HEK293 (cell line): ENCODE results near the gene HOXD10.

ENCODE experiments used
- ATF2 ChIP-seq: fragments of 450-650 bp; formaldehyde crosslinking; IDR thresholded peaks from 2 replicates; pipeline ENCODE4 v1.5.1; 2016; ENCODE audit warnings: missing biosample characterization, missing genetic modification characterization, low read depth
- BCL6B ChIP-seq: fragments of 450-650 bp; formaldehyde crosslinking; IDR thresholded peaks from 2 replicates; pipeline ENCODE4 v1.5.1; 2017; ENCODE audit warnings: missing biosample characterization, missing genetic modification characterization
- KLF17 ChIP-seq: fragments of 450-650 bp; formaldehyde crosslinking; IDR thresholded peaks from 2 replicates; pipeline ENCODE4 v1.5.1; 2016; ENCODE audit warnings: missing biosample characterization, missing genetic modification characterization
- MZF1 ChIP-seq: fragments of 450-650 bp; formaldehyde crosslinking; IDR thresholded peaks from 2 replicates; pipeline ENCODE4 v1.5.1; 2017; ENCODE audit warnings: missing biosample characterization, missing genetic modification characterization, borderline replicate concordance
- SCRT2 ChIP-seq: fragments of 450-650 bp; formaldehyde crosslinking; IDR thresholded peaks from 2 replicates; pipeline ENCODE4 v1.5.1; 2016; ENCODE audit warnings: missing biosample characterization, missing genetic modification characterization
- ZBTB6 ChIP-seq: fragments of 450-650 bp; formaldehyde crosslinking; IDR thresholded peaks from 2 replicates; pipeline ENCODE4 v1.5.1; 2017; ENCODE audit warnings: missing biosample characterization, missing genetic modification characterization
- ZBTB7A ChIP-seq: fragments of 450-650 bp; formaldehyde crosslinking; IDR thresholded peaks from 2 replicates; pipeline ENCODE4 v1.5.1; 2016; ENCODE audit warnings: low read depth, missing biosample characterization, missing genetic modification characterization
- ZBTB8A ChIP-seq: fragments of 450-650 bp; formaldehyde crosslinking; IDR thresholded peaks from 2 replicates; pipeline ENCODE4 v1.5.1; 2016; ENCODE audit warnings: missing biosample characterization, missing genetic modification characterization
- ZFHX2 ChIP-seq: fragments of 450-650 bp; formaldehyde crosslinking; conservative IDR thresholded peaks from 2 replicates; pipeline ENCODE4 v1.5.1; 2016; ENCODE audit warnings: missing biosample characterization, missing genetic modification characterization
- ZFP69B ChIP-seq: fragments of 450-650 bp; formaldehyde crosslinking; IDR thresholded peaks from 2 replicates; pipeline ENCODE4 v1.5.1; 2016; ENCODE audit warnings: missing biosample characterization, missing genetic modification characterization
- ZNF121 ChIP-seq: fragments of 450-650 bp; formaldehyde crosslinking; IDR thresholded peaks from 2 replicates; pipeline ENCODE4 v1.5.1; 2016; ENCODE audit warnings: missing biosample characterization, missing genetic modification characterization
- ZNF266 ChIP-seq: fragments of 450-650 bp; formaldehyde crosslinking; IDR thresholded peaks from 2 replicates; pipeline ENCODE4 v1.5.1; 2016; ENCODE audit warnings: missing biosample characterization, missing genetic modification characterization, low read depth
- ZNF341 ChIP-seq: fragments of 450-650 bp; formaldehyde crosslinking; IDR thresholded peaks from 2 replicates; pipeline ENCODE4; 2016; ENCODE audit warnings: low read depth, missing biosample characterization, missing genetic modification characterization
- ZNF354C ChIP-seq: fragments of 450-650 bp; formaldehyde crosslinking; IDR thresholded peaks from 2 replicates; pipeline ENCODE4 v1.5.1; 2016; ENCODE audit warnings: missing biosample characterization, missing genetic modification characterization, low read depth, borderline replicate concordance
- ZNF362 ChIP-seq: fragments of 450-650 bp; formaldehyde crosslinking; IDR thresholded peaks from 2 replicates; pipeline ENCODE4 v1.5.1; 2016; ENCODE audit warnings: missing biosample characterization, missing genetic modification characterization
- ZNF366 ChIP-seq: fragments of 450-650 bp; formaldehyde crosslinking; conservative IDR thresholded peaks from 2 replicates; pipeline ENCODE4 v1.5.1; 2016; ENCODE audit warnings: missing biosample characterization, missing genetic modification characterization
- ZNF48 ChIP-seq: fragments of 450-650 bp; formaldehyde crosslinking; IDR thresholded peaks from 2 replicates; pipeline ENCODE4 v1.5.1; 2016; ENCODE audit warnings: missing biosample characterization, missing genetic modification characterization
- ZNF510 ChIP-seq: fragments of 450-650 bp; formaldehyde crosslinking; IDR thresholded peaks from 2 replicates; pipeline ENCODE4 v1.5.1; 2018; ENCODE audit warnings: mild to moderate bottlenecking, missing genetic modification characterization, missing biosample characterization; ENCODE audit not compliant: insufficient replicate concordance
- ZNF548 ChIP-seq: fragments of 450-650 bp; formaldehyde crosslinking; IDR thresholded peaks from 2 replicates; pipeline ENCODE4 v1.5.1; 2016; ENCODE audit warnings: missing biosample characterization, missing genetic modification characterization
- ZNF555 ChIP-seq: fragments of 450-650 bp; formaldehyde crosslinking; conservative IDR thresholded peaks from 2 replicates; pipeline ENCODE4 v1.5.1; 2017; ENCODE audit warnings: missing biosample characterization, mild to moderate bottlenecking, missing genetic modification characterization, inconsistent platforms
- ZNF560 ChIP-seq: fragments of 450-650 bp; formaldehyde crosslinking; IDR thresholded peaks from 2 replicates; pipeline ENCODE4 v1.5.1; 2017; ENCODE audit warnings: missing biosample characterization, missing genetic modification characterization, borderline replicate concordance
- ZNF626 ChIP-seq: fragments of 450-650 bp; sonication (Bioruptor Pico); formaldehyde crosslinking; IDR thresholded peaks from 2 replicates; pipeline ENCODE4 v1.5.1; 2018; ENCODE audit warnings: missing biosample characterization, missing genetic modification characterization, inconsistent platforms
- ZNF701 ChIP-seq: fragments of 450-650 bp; formaldehyde crosslinking; IDR thresholded peaks from 2 replicates; pipeline ENCODE4 v1.5.1; 2016; ENCODE audit warnings: missing biosample characterization, missing genetic modification characterization
- ZNF837 ChIP-seq: fragments of 450-650 bp; formaldehyde crosslinking; IDR thresholded peaks from 2 replicates; pipeline ENCODE4 v1.5.1; 2016; ENCODE audit warnings: missing biosample characterization, missing genetic modification characterization
- ZSCAN30 ChIP-seq: fragments of 450-650 bp; IDR thresholded peaks from 2 replicates; pipeline ENCODE4 v1.5.1; 2018; ENCODE audit warnings: missing biosample characterization, mild to moderate bottlenecking, missing genetic modification characterization, moderate library complexity
- ZSCAN5A ChIP-seq: fragments of 450-650 bp; formaldehyde crosslinking; IDR thresholded peaks from 2 replicates; pipeline ENCODE4 v1.5.1; 2016; ENCODE audit warnings: missing biosample characterization, missing genetic modification characterization
- TF ChIP-seq, protein P1 (sequence below): fragments of 450-650 bp; formaldehyde crosslinking; conservative IDR thresholded peaks from 2 replicates; pipeline ENCODE4 v1.5.1; 2016; ENCODE audit warnings: low read depth, missing biosample characterization, missing genetic modification characterization

HOXD10 gene

DNA sequence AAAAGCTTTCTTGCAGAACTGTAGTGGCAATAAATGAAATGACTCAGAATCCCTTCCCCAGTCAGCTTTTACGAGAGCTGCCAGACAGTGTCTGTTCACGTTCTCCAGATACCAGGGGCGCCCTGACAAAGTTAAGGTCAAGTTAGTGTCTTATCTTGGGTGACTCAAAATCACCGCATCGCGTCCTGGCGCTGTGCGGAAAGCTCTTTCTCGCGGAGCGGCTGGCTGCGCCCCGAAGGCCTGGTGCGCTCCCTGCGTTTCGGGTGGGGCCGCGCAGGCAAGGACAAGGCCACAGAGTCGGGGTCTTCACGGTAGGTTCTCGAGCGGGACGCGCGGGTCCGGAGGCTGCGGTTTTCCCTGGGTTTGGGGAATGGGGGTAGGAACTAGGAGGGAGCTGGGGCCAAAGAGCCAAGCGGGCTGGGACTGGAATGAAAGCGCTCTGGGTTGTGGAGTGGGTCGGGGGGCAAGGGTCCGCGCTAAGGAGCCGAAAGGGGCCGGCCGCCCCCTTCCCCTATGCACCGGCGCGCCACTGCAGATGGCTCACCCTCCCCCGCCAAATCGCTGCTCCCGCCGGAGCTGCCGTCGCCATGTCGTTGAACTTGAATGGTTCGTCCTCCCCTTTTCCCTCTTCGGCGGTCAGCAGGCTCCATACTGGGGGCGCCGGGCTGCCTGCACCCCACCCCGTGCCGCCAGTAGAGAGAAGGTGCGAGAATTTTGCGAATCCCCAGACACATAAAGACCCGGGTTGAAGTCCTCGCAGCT lies 12.1 kb upstream of the HOXD10 start (continued):
- TF ChIP-seq ATF2 (tag by site-specific recombination) = no peak
- TF ChIP-seq ZNF362 = no peak
- TF ChIP-seq ZSCAN30 = peak; percentile 72
- peak; percentile 1 for TF ChIP-seq ZBTB8A (tag by site-specific recombination)
- TF ChIP-seq ZNF837 (tag by site-specific recombination) = no peak
- no peak for TF ChIP-seq ZNF555 (tag by site-specific recombination)
- TF ChIP-seq ZNF354C = no peak
- TF ChIP-seq KLF17 (tag by site-specific recombination) = no peak; the same call in 1 of the 2 replicates
- no peak for TF ChIP-seq ZBTB7A
- no peak for TF ChIP-seq ZNF548 (tag by site-specific recombination)
- TF ChIP-seq SCRT2 (tag by site-specific recombination) = no peak
- TF ChIP-seq BCL6B = no peak
- TF ChIP-seq, protein P1, sequence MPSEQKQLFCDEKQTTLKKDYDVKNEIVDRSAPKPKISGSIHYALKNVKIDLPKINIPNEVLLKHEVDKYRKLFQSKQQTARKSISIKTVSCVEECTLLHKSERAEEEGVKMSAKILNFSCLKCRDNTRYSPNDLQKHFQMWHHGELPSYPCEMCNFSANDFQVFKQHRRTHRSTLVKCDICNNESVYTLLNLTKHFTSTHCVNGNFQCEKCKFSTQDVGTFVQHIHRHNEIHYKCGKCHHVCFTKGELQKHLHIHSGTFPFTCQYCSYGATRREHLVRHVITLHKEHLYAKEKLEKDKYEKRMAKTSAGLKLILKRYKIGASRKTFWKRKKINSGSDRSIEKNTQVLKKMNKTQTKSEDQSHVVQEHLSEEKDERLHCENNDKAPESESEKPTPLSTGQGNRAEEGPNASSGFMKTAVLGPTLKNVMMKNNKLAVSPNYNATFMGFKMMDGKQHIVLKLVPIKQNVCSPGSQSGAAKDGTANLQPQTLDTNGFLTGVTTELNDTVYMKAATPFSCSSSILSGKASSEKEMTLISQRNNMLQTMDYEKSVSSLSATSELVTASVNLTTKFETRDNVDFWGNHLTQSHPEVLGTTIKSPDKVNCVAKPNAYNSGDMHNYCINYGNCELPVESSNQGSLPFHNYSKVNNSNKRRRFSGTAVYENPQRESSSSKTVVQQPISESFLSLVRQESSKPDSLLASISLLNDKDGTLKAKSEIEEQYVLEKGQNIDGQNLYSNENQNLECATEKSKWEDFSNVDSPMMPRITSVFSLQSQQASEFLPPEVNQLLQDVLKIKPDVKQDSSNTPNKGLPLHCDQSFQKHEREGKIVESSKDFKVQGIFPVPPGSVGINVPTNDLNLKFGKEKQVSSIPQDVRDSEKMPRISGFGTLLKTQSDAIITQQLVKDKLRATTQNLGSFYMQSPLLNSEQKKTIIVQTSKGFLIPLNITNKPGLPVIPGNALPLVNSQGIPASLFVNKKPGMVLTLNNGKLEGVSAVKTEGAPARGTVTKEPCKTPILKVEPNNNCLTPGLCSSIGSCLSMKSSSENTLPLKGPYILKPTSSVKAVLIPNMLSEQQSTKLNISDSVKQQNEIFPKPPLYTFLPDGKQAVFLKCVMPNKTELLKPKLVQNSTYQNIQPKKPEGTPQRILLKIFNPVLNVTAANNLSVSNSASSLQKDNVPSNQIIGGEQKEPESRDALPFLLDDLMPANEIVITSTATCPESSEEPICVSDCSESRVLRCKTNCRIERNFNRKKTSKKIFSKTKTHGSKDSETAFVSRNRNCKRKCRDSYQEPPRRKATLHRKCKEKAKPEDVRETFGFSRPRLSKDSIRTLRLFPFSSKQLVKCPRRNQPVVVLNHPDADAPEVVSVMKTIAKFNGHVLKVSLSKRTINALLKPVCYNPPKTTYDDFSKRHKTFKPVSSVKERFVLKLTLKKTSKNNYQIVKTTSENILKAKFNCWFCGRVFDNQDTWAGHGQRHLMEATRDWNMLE = no peak
- TF ChIP-seq ZBTB6 = no peak
- TF ChIP-seq ZNF626 (tag by site-specific recombination) = no peak
- TF ChIP-seq ZFP69B (tag by site-specific recombination) = no peak
- TF ChIP-seq ZNF48 (tag by site-specific recombination) = no peak
- no peak for TF ChIP-seq ZSCAN5A (tag by site-specific recombination)
- TF ChIP-seq ZNF341 = no peak
- no peak for TF ChIP-seq ZNF266 (tag by site-specific recombination)
- no peak for TF ChIP-seq ZNF121 (tag by site-specific recombination)
- TF ChIP-seq ZFHX2 = no peak
- TF ChIP-seq ZNF560 (tag by site-specific recombination) = no peak
- no peak for TF ChIP-seq ZNF366 (tag by site-specific recombination)
- TF ChIP-seq MZF1 (tag by site-specific recombination) = peak; percentile 64; the same call in 1 of the 2 replicates
- TF ChIP-seq ZNF701 = no peak
- no peak for TF ChIP-seq ZNF510 (tag by site-specific recombination)
